OCI-LY3 (cell line): Measurements from ENCODE around the gene CHST4.

Experiments
- H2AFZ ChIP-seq: fragments of 200-600, 300-600 bp; shearing (Covaris generic); 2 replicates; pipeline ENCODE4 v1.6.0; 2014; ENCODE audit warnings: antibody characterized with exemption, low read depth, low read length
- H3K27ac ChIP-seq: fragments of 200-600, 300-600 bp; sonication (generic); 2 replicates; pipeline ENCODE4 v1.5.1; 2014; ENCODE audit warnings: mild to moderate bottlenecking, low read length, moderate library complexity, mixed read lengths
- H3K27me3 ChIP-seq: fragments of 200-600, 300-600 bp; sonication (generic); 2 replicates; pipeline ENCODE4 v1.6.1; 2014; ENCODE audit warnings: low read depth, low read length, mixed read lengths
- H3K36me3 ChIP-seq: fragments of 200-600, 300-600 bp; sonication (generic); replicated peaks from 2 replicates; pipeline ENCODE3; 2014; ENCODE audit warnings: low read depth, low read length, mixed read lengths
- H3K4me1 ChIP-seq: fragments of 300-600, 200-600 bp; sonication (generic); 2 replicates; pipeline ENCODE4 v1.6.1; 2014; ENCODE audit warnings: low read length, mixed read lengths
- H3K4me2 ChIP-seq: fragments of 200-600, 300-600 bp; sonication (generic); 2 replicates; pipeline ENCODE4 v1.6.1; 2014; ENCODE audit warnings: low read length, mixed read lengths
- H3K4me3 ChIP-seq: fragments of 300-600, 200-600 bp; sonication (generic); 2 replicates; pipeline ENCODE4 v1.5.1; 2014; ENCODE audit warnings: antibody characterized with exemption, mild to moderate bottlenecking, low read length, moderate library complexity
- H3K79me2 ChIP-seq: fragments of 300-600, 200-600 bp; shearing (Covaris generic); 2 replicates; pipeline ENCODE4 v1.6.1; 2014; ENCODE audit warnings: mild to moderate bottlenecking, low read length, mixed read lengths
- H3K9ac ChIP-seq: fragments of 300-600, 200-600 bp; shearing (Covaris generic); 2 replicates; pipeline ENCODE4 v1.6.0; 2014; ENCODE audit warnings: mild to moderate bottlenecking, low read length, moderate library complexity
- H3K9me3 ChIP-seq: fragments of 200-600, 300-600 bp; shearing (Covaris generic); 2 replicates; pipeline ENCODE4 v1.6.1; 2014; ENCODE audit warnings: low read length, mixed read lengths; ENCODE audit not compliant: insufficient read depth
- H4K20me1 ChIP-seq: fragments of 200-600, 300-600 bp; sonication (generic); 2 replicates; pipeline ENCODE4 v1.6.1; 2016; ENCODE audit warnings: low read length, mixed read lengths; ENCODE audit not compliant: insufficient read depth
- CTCF ChIP-seq: fragments of 200-600, 300-600 bp; sonication (generic); IDR thresholded peaks from 2 replicates; pipeline ENCODE4 v1.5.1; 2014; ENCODE audit warnings: antibody characterized with exemption, low read length, low read depth
- EZH2phosphoT487 ChIP-seq: fragments of 200-600 bp; shearing (Covaris generic); IDR thresholded peaks from 2 replicates; pipeline ENCODE4 v1.6.1; 2018; ENCODE audit warnings: antibody characterized with exemption, mixed run types, low read depth

CHST4 gene

DNA sequence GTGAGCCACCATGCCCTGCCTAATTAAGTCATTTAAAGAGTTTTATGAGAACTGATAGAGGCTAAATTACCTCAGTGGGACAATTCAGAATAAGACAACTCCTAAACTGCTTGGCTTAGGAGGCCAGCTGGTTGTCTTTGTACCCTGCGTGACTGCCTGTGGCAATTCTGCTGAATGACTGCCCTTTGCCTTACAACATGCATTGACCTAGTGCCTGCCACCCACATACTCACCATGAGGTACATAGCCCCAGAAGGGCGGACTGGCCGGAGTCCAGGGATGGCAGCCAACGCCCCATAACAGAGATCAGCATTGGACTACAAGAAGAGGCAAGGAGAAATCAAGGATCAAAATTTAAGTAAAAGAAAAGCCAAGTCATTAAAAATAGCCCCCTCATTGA is 43.4 kb downstream of the CHST4 start:
- Histone ChIP-seq H3K36me3 (no peaks in the 10 kb centered on the region), H3K4me1 (peaks cover 13% of the 10 kb centered on the region), H3K27ac (no peak overlapping the region), H3K4me2 (no peak overlapping the region), H4K20me1 (no peaks in the 10 kb centered on the region), H3K9me3 (no peaks in the 10 kb centered on the region), H3K4me3 (no peak overlapping the region), H2AFZ (no peak overlapping the region), H3K9ac (no peak overlapping the region), H3K27me3 (no peaks in the 10 kb centered on the region), H3K79me2 (no peaks in the 10 kb centered on the region)
- TF ChIP-seq CTCF (no peak), EZH2phosphoT487 (no peak)

DNA sequence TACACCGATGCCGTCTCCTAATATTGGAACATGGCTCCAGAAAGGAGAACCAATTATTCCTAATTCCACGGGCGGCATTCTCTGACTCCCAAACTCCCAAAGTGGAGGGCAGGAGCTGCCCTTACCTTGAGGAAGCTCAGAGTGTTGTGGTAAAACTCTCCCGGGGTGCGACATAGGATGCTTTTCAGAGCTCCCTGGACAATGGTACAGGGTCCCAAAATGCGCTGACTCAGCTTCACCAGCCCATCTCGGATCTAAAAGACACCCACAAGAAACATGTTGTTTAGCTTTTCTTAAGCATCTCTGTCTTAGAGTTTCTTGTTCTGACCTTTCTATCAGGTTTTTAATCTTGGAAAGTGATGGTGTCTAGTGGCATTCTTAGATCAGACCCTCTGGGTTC is 43.9 kb downstream of the CHST4 start:
- Histone ChIP-seq H3K4me2 (no peak overlapping the region), H3K4me3 (no peak overlapping the region), H2AFZ (no peak overlapping the region), H3K79me2 (no peaks in the 10 kb centered on the region), H3K27me3 (no peaks in the 10 kb centered on the region), H3K4me1 (peaks cover 16% of the 10 kb centered on the region), H3K27ac (no peak overlapping the region), H3K9ac (no peak overlapping the region), H4K20me1 (no peaks in the 10 kb centered on the region), H3K9me3 (no peaks in the 10 kb centered on the region), H3K36me3 (no peaks in the 10 kb centered on the region)
- TF ChIP-seq CTCF (no peak), EZH2phosphoT487 (no peak)

GRCh38 chr16:71572497-71573116 is 46.4 kb downstream of the CHST4 start:
- H3K4me2 ChIP-seq: no peak overlapping the region
- H3K36me3 ChIP-seq: no peaks in the 10 kb centered on the region
- H3K4me3 ChIP-seq: no peak overlapping the region
- H2AFZ ChIP-seq: no peak overlapping the region
- no peaks in the 10 kb centered on the region for H4K20me1 ChIP-seq
- H3K27ac ChIP-seq: no peak overlapping the region
- H3K27me3 ChIP-seq: no peaks in the 10 kb centered on the region
- H3K9me3 ChIP-seq: no peaks in the 10 kb centered on the region
- no peaks in the 10 kb centered on the region for H3K79me2 ChIP-seq
- peaks cover 3% of the 10 kb centered on the region; the same call in 1 of the 2 replicates for H3K4me1 ChIP-seq
- TF ChIP-seq EZH2phosphoT487: no peak
- TF ChIP-seq CTCF: no peak
- no peak overlapping the region for H3K9ac ChIP-seq

DNA sequence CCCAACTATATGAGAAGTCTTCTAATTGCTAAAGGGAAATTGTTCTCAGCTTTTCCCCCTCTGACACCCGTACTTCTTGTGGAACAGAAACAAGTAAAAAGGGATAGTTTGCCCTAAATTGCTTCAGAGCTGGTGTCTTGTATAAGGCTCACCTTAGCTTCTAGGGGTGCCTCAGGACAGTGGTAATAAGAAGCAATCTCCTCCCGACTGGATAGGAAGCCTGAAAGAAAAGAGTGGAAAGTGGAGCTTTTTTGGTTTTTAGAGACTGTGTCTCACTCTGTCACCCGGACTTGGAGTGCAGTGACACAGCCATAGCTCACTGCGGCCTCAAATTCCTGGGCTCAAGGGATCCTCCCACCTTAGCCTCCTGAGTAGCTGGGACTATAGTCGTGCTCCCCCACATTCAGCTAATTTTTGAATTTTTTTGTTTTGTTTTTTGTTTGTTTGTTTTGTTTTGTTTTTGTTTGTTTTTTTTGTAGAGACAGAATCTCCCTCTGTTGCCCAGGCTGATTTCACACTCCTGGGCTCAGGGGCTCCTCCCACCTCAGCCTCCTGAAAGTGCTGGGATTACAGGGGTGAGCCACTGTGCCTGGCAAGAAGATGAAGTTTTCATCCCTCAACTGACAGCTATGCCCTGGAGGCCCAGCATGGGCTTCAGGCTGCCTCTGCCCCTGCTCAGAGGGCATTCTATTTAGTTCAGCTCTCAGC is 47.3 kb downstream of the CHST4 start:
- H3K27me3 ChIP-seq: no peaks in the 10 kb centered on the region
- no peaks in the 10 kb centered on the region for H3K79me2 ChIP-seq
- no peaks in the 10 kb centered on the region for H4K20me1 ChIP-seq
- no peak overlapping the region for H3K4me3 ChIP-seq
- no peak overlapping the region for H3K27ac ChIP-seq
- H2AFZ ChIP-seq: no peak overlapping the region; the same call in 1 of the 2 replicates
- H3K9ac ChIP-seq: no peak overlapping the region
- TF ChIP-seq CTCF (no peak), EZH2phosphoT487 (no peak)
- H3K4me2 ChIP-seq: no peak overlapping the region
- peaks cover 3% of the 10 kb centered on the region; the same call in 1 of the 2 replicates for H3K4me1 ChIP-seq
- H3K9me3 ChIP-seq: no peaks in the 10 kb centered on the region
- H3K36me3 ChIP-seq: no peaks in the 10 kb centered on the region
